KBM-7 (cell line): ENCODE data around the gene OR2A42.
"Not testable (repeated sequence)": the region's sequence is repeated elsewhere in the genome, so short reads cannot be mapped to it uniquely, and the experiment has no call there.

Experiments used
- DNase-seq: peaks from one replicate; pipeline ENCODE4 v3.0.0-alpha.2; 2015
- in situ Hi-C: fragments of 300-500 bp; cut with MboI; formaldehyde crosslinking; loops from 2 replicates; pipeline ENCODE4 v1.14.3; 2020; ENCODE audit warnings: low sequenced_read_pairs, low pct_unique_long_range_greater_than_20kb, mixed read lengths

OR2A42 gene, protein sequence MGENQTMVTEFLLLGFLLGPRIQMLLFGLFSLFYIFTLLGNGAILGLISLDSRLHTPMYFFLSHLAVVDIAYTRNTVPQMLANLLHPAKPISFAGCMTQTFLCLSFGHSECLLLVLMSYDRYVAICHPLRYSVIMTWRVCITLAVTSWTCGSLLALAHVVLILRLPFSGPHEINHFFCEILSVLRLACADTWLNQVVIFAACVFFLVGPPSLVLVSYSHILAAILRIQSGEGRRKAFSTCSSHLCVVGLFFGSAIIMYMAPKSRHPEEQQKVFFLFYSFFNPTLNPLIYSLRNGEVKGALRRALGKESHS

DNA sequence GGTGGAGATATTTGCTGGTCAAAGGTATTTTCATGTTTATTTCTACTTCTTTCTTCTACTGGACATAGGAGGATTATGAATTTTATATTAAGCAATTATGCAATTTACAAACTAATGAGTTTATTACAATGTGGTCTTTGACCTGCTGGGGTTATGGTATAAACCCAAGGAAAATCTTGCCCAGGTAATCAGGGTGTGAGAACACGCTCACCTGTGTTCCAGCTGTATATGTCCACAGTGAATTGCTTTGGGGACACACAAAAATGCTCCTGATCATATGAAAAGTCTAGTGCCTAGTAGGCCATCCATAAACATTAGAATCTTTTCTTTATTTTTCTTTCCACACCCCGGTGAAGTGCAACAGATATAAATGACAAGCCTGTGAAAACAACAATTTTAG, at the start of gene OR2A42:
Gene OR2A42, minus strand, starts transcription at position 241 of the 400 bp plus-strand sequence. CDS start 6,762 bp downstream, outside the sequence.
- in situ Hi-C loops, DNase-seq: not testable (repeated sequence)

DNA sequence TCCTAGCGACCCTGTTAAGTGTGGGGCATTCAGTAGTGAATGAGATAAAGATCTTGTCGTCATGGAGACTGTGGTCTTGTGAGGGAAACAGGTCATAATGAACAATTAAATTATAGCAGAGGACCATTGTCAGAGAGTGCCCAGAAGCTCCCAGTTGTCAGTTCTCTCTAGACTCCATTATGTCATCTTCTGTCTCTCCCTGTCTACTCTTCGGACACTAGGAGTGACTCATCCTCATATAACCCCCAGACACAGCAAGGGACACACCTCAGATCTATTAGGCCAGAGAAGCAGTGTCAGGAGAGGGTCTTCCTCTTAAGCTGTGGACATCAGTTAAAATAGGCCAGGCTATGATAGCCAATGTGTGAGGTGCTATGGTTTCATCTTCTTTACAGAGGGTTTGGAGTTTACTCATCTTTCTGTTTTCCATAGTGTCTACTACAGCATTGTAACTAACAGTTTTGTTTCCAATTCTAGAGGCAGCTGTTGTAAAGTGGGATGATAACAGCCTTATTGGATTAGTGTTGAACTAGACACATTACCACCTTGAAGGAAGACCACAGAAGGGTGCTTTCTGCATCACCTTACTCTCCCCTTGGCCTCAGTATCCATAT, 47.9 kb upstream of the OR2A42 start:
- DNase-seq, in situ Hi-C loops: not testable (repeated sequence)

DNA sequence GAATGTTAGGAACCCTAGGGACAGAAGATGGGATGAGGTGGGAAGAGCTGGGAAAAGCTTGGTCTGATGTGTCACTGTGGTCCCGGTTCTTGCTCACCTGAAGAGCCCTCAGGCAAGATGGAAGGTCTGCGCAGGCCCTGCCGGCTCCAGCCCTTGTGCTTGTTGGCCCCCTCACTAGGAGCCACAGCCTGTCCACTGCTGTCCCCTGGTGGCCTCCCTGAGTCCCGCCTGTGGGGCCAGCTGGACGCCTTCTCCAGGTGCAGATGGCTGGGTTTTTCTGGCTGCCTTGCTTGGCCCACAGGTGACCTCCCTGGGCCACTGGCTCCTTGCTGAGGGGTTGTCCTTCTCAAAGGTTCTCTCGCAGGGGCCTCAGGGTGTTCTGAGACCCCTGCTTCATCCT, 44.3 kb upstream of the OR2A42 start:
- in situ Hi-C loops, DNase-seq: not testable (repeated sequence)

GRCh38 chr7:144282490-144282889, 43.1 kb upstream of the OR2A42 start:
- in situ Hi-C loops, DNase-seq: not testable (repeated sequence)

DNA sequence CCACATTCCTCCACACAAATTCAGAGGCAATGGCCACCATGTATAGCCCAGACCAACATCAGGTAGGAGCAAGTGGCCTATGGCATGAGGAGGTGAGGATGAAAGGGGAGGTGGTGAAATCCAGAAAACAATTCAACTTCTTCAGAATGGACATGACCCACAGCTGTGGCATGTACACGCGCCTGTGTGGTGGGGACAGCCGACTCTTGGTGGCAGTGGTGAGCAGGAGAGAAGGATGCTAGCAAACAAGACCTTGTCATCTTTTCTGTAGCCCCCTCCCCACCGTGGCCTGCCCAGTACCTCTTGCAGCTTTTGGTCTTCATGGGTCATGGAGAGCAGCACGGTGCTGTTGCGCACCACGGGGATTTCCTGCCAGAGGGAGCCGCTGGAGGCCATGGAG, 42.6 kb upstream of the OR2A42 start:
- DNase-seq, in situ Hi-C loops: not testable (repeated sequence)

GRCh38 chr7:144280010-144280409, 40.6 kb upstream of the OR2A42 start:
- in situ Hi-C loops, DNase-seq: not testable (repeated sequence)

GRCh38 chr7:144275281-144275680, 35.9 kb upstream of the OR2A42 start:
- DNase-seq, in situ Hi-C loops: not testable (repeated sequence)

DNA sequence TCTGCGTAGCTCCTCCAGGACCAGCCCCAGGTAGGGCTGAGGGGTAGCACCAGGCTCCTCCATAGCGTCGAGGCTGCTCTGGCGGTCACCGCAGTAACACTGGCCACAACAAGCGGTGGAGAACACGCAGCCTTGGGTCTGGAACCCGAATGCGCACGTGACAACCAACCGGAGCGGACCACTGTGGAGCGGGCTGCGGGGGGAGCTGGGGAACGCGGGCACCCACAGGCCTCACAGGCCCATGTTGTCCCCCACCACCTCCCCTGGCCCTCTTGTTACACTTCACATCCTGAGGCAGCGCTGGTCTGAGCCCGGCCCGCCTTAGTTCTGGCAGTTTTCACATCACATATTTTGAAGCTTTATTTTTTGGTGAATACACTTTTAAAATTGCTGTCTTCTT, 29.8 kb upstream of the OR2A42 start, which contains the start of gene CTAGE8:
Gene CTAGE8, minus strand, starts transcription at position 101 of the 400 bp plus-strand sequence. Its CDS starts 38 bp downstream, at position 63.
- DNase-seq, in situ Hi-C loops: not testable (repeated sequence)

- in situ Hi-C loops, DNase-seq: not testable (repeated sequence)
Measured at GRCh38 chr7:144264692-144265091, 25.3 kb upstream of the OR2A42 start, which contains the start of gene OR2A7. Gene OR2A7 (minus strand): TSS chr7:144264792. CDS start chr7:144259628, 5,164 bp downstream.

- not testable (repeated sequence) for DNase-seq
Measured at GRCh38 chr7:144262128-144262527, 22.7 kb upstream of the OR2A42 start.

GRCh38 chr7:144259067-144259466, 19.7 kb upstream of the OR2A42 start:
- in situ Hi-C loops, DNase-seq: not testable (repeated sequence)

More at GRCh38 chr7:144262128-144262527, 22.7 kb upstream of the OR2A42 start:
- in situ Hi-C loops = not testable (repeated sequence)

- no peak for DNase-seq
- in situ Hi-C loops = no loop called here
Measured at GRCh38 chr7:144256112-144256511, 16.7 kb upstream of the OR2A42 start.

DNA sequence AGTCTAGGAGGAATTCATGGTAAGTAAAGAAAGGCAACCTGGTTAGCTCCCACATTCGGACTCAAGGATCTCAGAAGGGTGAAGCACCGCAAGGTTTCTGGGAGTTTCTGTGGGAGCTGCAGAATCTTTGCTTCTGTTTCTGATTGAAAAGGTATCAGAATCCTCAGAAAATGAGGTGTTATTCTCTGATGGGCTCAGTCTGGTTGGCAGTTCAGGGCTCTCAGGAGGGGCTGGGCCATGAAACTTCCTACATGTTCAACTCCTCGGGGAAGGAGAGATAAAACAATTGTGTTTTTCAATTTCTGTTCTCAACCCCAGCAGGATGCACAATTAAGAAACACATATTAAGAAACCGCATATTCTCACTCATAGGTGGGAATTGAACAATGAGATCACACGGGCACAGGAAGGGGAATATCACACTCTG, 16.1 kb upstream of the OR2A42 start:
- DNase-seq = no peak
- in situ Hi-C loops = no loop called here

GRCh38 chr7:144252307-144252706, 12.9 kb upstream of the OR2A42 start:
- DNase-seq, in situ Hi-C loops: not testable (repeated sequence)

- in situ Hi-C loops, DNase-seq: not testable (repeated sequence)
Measured at GRCh38 chr7:144247674-144248330, 8.4 kb upstream of the OR2A42 start.

DNA sequence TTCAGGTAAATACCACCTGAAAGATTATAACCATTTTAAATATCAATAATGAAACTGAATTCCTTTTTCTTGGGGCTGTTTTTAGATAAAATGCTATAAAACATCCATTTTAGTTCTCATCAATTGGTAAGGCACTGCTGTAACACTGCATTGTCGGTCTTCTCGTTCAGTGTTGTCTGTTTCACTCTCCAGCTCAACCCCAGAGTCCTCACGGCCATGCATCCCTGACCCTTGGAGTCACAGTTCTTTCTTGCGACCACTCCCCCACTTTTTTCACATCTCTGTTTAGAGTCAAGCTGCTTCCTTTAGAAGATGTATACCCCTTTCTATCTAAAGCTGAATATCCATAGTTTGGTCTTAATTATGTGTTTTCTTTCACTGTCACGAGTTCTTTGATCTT, 7.6 kb upstream of the OR2A42 start:
- in situ Hi-C loops, DNase-seq: not testable (repeated sequence)

DNA sequence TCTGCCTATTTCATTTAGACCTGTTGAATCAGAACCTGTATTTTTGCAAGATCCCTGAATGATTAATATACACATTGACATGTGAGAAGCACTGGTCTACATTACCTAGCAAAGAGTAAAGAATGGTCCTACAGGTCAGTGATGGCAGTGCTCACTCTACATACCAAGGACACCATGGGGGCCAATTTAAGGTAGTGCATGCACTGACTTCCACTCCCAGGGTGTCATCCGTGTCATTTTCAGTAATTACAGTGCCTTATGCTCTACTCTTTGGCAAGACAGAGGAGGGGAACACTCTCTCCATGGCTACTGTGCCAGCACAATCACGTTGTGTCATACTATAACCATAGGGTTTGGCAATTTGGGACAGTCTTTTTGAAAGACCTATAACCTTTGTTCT, 6.0 kb upstream of the OR2A42 start:
- DNase-seq, in situ Hi-C loops: not testable (repeated sequence)

DNA sequence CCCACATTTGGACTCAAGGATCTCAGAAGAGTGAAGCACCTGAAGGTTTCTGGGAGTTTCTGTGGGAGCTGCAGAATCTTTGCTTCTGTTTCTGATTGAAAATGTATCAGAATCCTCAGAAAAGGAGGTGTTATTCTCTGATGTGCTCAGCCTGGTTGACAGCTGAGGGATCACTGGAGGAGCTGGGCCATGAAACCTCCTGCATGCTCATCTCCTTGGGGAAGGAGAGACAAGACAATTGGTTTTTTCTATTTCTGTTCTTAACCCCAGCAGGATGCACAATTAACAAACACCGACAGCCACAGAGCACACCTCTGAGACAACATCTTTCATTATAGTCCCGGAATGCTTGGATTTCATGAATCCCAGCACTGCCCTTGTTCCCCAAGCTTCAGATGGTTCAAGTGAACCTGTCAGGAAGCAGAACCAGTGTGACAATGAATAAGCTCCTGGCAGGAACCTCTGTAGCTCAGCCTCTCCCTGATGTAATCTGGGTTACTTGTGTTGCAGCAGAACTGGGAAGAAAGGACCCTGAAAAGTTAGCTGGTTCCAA, 799 bp downstream of the OR2A42 start:
- DNase-seq, in situ Hi-C loops: not testable (repeated sequence)

GRCh38 chr7:144233039-144233438, 6.4 kb downstream of the OR2A42 start:
- in situ Hi-C loops = not testable (repeated sequence)

More at GRCh38 chr7:144233039-144233438, 6.4 kb downstream of the OR2A42 start:
- not testable (repeated sequence) for DNase-seq
